ENCODE data around the gene SCAF8. TPM values are rescaled to one million over a fixed set of nuclear protein-coding genes. Genes with fewer than 3 reads are reported as not detected.

SCAF8 gene
- total and polyA plus RNA-seq, 7 experiments from 2014 or later: 12.4 to 69.2 (median 49.1) TPM

DNA sequence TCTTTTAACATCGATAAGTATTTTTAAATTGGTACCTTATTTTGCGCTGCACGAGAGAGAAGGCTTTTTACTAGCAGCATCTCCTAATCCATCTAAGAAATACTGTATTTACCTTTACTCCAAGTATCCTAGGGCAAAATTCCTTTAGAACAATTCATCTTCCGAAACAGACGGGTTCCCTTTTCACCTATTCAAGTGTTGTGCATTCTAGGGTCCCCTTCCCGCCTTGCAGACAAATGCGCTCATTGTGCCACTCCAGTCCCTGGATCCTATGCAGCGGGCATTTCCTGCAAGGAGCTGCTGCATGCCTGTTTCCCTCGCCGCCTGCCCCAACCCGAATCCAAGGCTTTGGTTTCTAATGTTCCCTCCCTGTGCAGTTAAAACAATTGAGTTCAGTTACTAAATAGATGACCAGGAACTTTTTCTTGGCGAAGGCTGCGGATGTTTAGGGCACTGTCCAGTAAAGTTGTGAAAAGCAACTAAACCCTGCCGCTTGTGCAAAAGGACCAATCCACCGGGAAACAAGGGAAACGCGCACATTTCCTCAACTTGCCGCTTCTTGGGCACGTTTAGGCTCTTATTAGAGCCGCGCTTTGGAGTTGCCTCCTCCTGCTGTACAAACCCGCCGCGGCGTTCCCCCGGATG, 556 bp upstream of the SCAF8 start:
- CTCF ChIA-PET: interaction anchor here (1.3 kb wide), 1 partner anchor 52 kb away, joined by 3 read pairs; no protein-coding TSS in a partner anchor

DNA sequence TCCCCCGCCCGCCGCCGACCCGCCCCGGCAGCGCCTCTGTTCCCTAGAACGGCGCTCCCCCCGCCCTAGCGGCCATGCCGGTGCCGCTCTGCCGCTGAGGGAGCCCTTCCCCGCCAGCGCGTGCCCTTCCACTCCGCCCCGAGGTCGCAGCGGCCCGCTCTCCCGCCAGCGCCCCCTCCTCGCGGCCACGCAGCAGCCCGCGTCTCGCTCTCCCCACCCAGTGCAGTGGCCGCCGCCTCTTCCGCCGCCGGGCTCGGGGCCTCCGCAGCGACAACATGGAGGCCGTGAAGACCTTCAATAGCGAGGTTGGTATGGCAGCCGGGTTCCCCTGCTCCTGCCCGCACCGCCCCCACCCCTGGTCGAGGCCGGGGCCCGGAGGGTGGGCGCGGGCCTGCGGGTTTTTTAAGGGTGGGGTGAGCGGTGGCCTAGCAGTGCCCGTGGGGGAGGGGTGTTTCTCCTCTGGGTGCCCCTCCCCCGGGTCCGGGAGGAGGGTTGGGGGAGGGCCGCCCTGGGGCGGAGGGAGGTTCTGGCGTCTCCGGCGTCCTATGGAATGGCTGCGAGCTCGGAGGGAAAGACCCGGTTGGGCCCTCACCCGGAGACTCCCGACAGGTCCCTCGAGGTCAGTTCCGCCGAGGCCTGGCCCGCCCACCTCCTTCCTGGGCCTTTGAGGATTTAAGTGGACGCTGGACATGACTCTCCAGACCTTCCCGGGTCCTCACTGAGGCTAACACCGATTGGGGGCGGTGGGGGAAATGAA, 588 bp downstream of the SCAF8 start:
- ChIA-PET POLR2A (interaction anchor here (0.6 to 1.4 kb wide), 11 partner anchors 9 to 581 kb away, joined by 3 to 8 read pairs (median 3); partner anchors contain the start of gene TFB1M), CTCF (interaction anchor here (0.6 to 1.0 kb wide), 3 partner anchors 15 to 456 kb away, joined by 3 read pairs; no protein-coding TSS in a partner anchor)
- Histone ChIP-seq H3K36me3 (ENCODE audit: control insufficient read depth in 2 of 3, insufficient read depth in 3 of 3, low read length in 3 of 3) (peaks cover 0 to 4% (median 0%) of the 10 kb centered on the region in 3 experiments), H3K27ac (ENCODE audit: low read depth, low read length) (peak overlapping the region; percentile 93), H3K27me3 (ENCODE audit: control insufficient read depth in 2 of 2, insufficient read depth in 2 of 2, low read length in 2 of 2) (no peaks in the 10 kb centered on the region), H3K4me3 (ENCODE audit: low read length) (peak overlapping the region; percentile 81), H3K4me1 (ENCODE audit: control insufficient read depth in 2 of 2, insufficient read depth in 2 of 2, low read length in 2 of 2) (peaks cover 29 to 41% of the 10 kb centered on the region in 2 donors), H3K9me3 (ENCODE audit: control insufficient read depth in 2 of 3, low read length in 3 of 3) (no peaks in the 10 kb centered on the region)
- Mint-ChIP-seq H3K9me3 (peaks cover 0 to 2% (median 0%) of the 10 kb centered on the region in 11 donors), H3K27ac (peak overlapping the region; percentile 85 to 99 (median 92)), H3K36me3 (peaks cover 0 to 13% (median 9%) of the 10 kb centered on the region in 5 donors), H3K27me3 (no peaks in the 10 kb centered on the region), H3K4me1 (peaks cover 27 to 56% (median 51%) of the 10 kb centered on the region in 7 donors), H3K4me3 (peak overlapping the region; percentile 88 to 98 (median 92))
- DNase-seq: peak; percentile 84 to 94 (median 90)
- ATAC-seq: peak; percentile 83
- intact Hi-C loops (cut with micrococcal nuclease): loop anchor here (1.0 to 5.0 kb wide), 17 partner anchors 8 to 1953 kb away; partner anchors contain the start of genes FBXO5 (in 2 of the 2), MTRF1L (in 2 of the 2) and TFB1M (in 2 of the 2)

More for the DNA sequence above, 556 bp upstream of the SCAF8 start:
- Histone ChIP-seq H3K4me1 (ENCODE audit: control insufficient read depth in 2 of 2, insufficient read depth in 2 of 2, low read length in 2 of 2) (peaks cover 22 to 32% of the 10 kb centered on the region in 2 donors), H3K27me3 (ENCODE audit: control insufficient read depth in 2 of 2, insufficient read depth in 2 of 2, low read length in 2 of 2) (no peaks in the 10 kb centered on the region), H3K27ac (ENCODE audit: low read depth, low read length) (peak overlapping the region; percentile 93), H3K9me3 (ENCODE audit: control insufficient read depth in 2 of 3, low read length in 3 of 3) (no peaks in the 10 kb centered on the region), H3K36me3 (ENCODE audit: control insufficient read depth in 2 of 3, insufficient read depth in 3 of 3, low read length in 3 of 3) (peaks cover 0 to 4% (median 0%) of the 10 kb centered on the region in 3 experiments), H3K4me3 (ENCODE audit: low read length) (peak overlapping the region; percentile 81)
- Mint-ChIP-seq H3K36me3 (peaks cover 0 to 10% (median 5%) of the 10 kb centered on the region in 5 donors), H3K4me3 (peak overlapping the region; percentile 84 to 95 (median 90)), H3K27ac (peak overlapping the region; percentile 80 to 96 (median 92)), H3K27me3 (no peaks in the 10 kb centered on the region), H3K4me1 (peaks cover 17 to 45% (median 39%) of the 10 kb centered on the region in 7 donors), H3K9me3 (peaks cover 0 to 2% (median 0%) of the 10 kb centered on the region in 11 donors)
- ATAC-seq: no peak
- DNase-seq: no peak
- intact Hi-C loops (cut with micrococcal nuclease): loop anchor here (1.0 to 5.0 kb wide), 15 partner anchors 14 to 1954 kb away; partner anchors contain the start of genes FBXO5 (in 2 of the 2), MTRF1L (in 2 of the 2) and TFB1M (in 2 of the 2)
- POLR2A ChIA-PET: interaction anchor here (0.5 to 1.0 kb wide), 2 partner anchors 46 to 73 kb away, joined by 4 to 5 read pairs; no protein-coding TSS in a partner anchor

DNA sequence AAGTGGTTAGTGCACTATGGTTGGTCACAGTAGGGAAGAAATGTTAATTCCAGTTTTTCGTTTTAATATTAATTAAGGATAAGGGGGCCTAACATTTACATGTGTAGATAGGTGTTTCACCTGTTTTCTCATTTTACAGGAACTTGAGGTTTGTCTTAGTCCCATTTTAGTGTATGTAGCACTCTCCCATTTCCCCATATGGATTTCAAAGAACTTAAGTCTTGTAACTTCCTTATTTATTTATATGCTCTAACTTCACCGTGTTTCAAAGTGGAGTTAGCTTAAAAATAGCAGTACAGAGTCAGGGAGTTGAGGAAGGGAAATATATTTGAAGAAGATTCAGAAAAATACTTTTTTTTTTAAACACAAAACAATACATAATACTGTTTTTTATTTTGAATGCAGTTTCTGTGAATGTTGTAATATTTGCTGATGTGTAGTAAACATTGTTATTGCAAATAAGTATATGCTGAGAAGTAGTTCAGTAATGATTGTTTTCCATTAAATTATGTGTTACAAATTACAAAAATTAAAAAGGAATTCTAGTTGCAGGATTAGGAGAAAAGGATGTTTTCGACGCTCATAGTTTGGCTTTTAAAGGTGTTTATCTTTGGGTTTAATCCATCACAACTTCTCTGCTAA, 3.5 kb downstream of the SCAF8 start:
- intact Hi-C loops (cut with micrococcal nuclease): no loop called here
- H3K4me3 Mint-ChIP-seq: peak overlapping the region in 9 of 10 donors; percentile 47 to 95 (median 69)

GRCh38 chr6:154737424-154737823, 4.2 kb downstream of the SCAF8 start:
- H3K27ac ChIP-seq (ENCODE audit: low read depth, low read length): no peak overlapping the region
- POLR2A ChIA-PET: interaction anchor here (0.6 kb wide), 1 partner anchor 50 kb away, joined by 3 read pairs; no protein-coding TSS in a partner anchor
- peaks cover 0 to 2% (median 0%) of the 10 kb centered on the region in 11 donors for H3K9me3 Mint-ChIP-seq
- H3K4me3 Mint-ChIP-seq: peak overlapping the region in 6 of 10 donors; percentile 21 to 92 (median 55)
- H3K27me3 ChIP-seq (ENCODE audit: control insufficient read depth in 2 of 2, insufficient read depth in 2 of 2, low read length in 2 of 2): no peaks in the 10 kb centered on the region
- no peaks in the 10 kb centered on the region for H3K9me3 ChIP-seq (ENCODE audit: control insufficient read depth in 2 of 3, low read length in 3 of 3)
- H3K36me3 Mint-ChIP-seq: peaks cover 0 to 25% (median 9%) of the 10 kb centered on the region in 5 donors
- no peak for ATAC-seq
- H3K4me1 Mint-ChIP-seq: peaks cover 42 to 84% (median 74%) of the 10 kb centered on the region in 7 donors
- intact Hi-C loops (cut with micrococcal nuclease): no loop called here
- DNase-seq: no peak
- H3K27ac Mint-ChIP-seq: peak overlapping the region in 1 of 9 donors; percentile 45
- H3K36me3 ChIP-seq (ENCODE audit: control insufficient read depth in 2 of 3, insufficient read depth in 3 of 3, low read length in 3 of 3): peaks cover 0 to 5% (median 4%) of the 10 kb centered on the region in 3 experiments
- H3K4me3 ChIP-seq (ENCODE audit: low read length): no peak overlapping the region
- CTCF ChIA-PET: no interaction called here
- no peaks in the 10 kb centered on the region for H3K27me3 Mint-ChIP-seq
- peaks cover 26 to 40% of the 10 kb centered on the region in 2 donors for H3K4me1 ChIP-seq (ENCODE audit: control insufficient read depth in 2 of 2, insufficient read depth in 2 of 2, low read length in 2 of 2)

More for the DNA sequence above, 3.5 kb downstream of the SCAF8 start:
- POLR2A ChIA-PET: no interaction called here
- no peaks in the 10 kb centered on the region for H3K9me3 ChIP-seq (ENCODE audit: control insufficient read depth in 2 of 3, low read length in 3 of 3)
- H3K27ac Mint-ChIP-seq: peak overlapping the region in 7 of 9 donors; percentile 2 to 60 (median 45)
- H3K4me3 ChIP-seq (ENCODE audit: low read length): no peak overlapping the region
- peaks cover 0 to 21% (median 9%) of the 10 kb centered on the region in 5 donors for H3K36me3 Mint-ChIP-seq
- peaks cover 29 to 41% of the 10 kb centered on the region in 2 donors for H3K4me1 ChIP-seq (ENCODE audit: control insufficient read depth in 2 of 2, insufficient read depth in 2 of 2, low read length in 2 of 2)
- CTCF ChIA-PET: no interaction called here
- peaks cover 0 to 5% (median 4%) of the 10 kb centered on the region in 3 experiments for H3K36me3 ChIP-seq (ENCODE audit: control insufficient read depth in 2 of 3, insufficient read depth in 3 of 3, low read length in 3 of 3)
- peaks cover 0 to 2% (median 0%) of the 10 kb centered on the region in 11 donors for H3K9me3 Mint-ChIP-seq
- no peaks in the 10 kb centered on the region for H3K27me3 ChIP-seq (ENCODE audit: control insufficient read depth in 2 of 2, insufficient read depth in 2 of 2, low read length in 2 of 2)
- no peak for DNase-seq
- H3K27me3 Mint-ChIP-seq: no peaks in the 10 kb centered on the region
- no peak overlapping the region for H3K27ac ChIP-seq (ENCODE audit: low read depth, low read length)
- ATAC-seq: no peak
- H3K4me1 Mint-ChIP-seq: peaks cover 44 to 83% (median 74%) of the 10 kb centered on the region in 7 donors

DNA sequence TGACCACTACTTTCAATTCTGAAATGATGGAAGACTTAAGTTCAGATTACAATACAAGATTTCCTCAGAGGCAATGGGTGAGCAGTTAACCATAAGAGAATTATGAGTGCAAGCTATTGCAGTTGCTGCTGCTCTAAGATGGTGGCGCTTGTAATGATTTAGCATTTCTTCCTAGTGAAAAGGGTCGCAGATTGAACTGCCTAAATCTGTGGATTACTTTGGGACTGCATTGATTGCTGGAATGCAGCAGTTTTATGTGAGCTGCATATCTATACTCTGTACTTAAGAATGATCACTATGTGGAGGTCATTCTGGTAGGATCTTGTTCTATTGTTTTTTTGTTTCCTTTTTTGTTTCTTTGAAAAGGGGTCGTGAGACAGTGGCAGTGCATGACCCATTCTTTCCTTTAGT, 5.3 kb downstream of the SCAF8 start:
- H3K27me3 ChIP-seq (ENCODE audit: control insufficient read depth in 2 of 2, insufficient read depth in 2 of 2, low read length in 2 of 2): no peaks in the 10 kb centered on the region
- H3K4me3 Mint-ChIP-seq: peak overlapping the region in 8 of 10 donors; percentile 5 to 92 (median 48)
- peaks cover 37 to 87% (median 76%) of the 10 kb centered on the region in 7 donors for H3K4me1 Mint-ChIP-seq
- peaks cover 0 to 5% (median 4%) of the 10 kb centered on the region in 3 experiments for H3K36me3 ChIP-seq (ENCODE audit: control insufficient read depth in 2 of 3, insufficient read depth in 3 of 3, low read length in 3 of 3)
- H3K27me3 Mint-ChIP-seq: no peaks in the 10 kb centered on the region
- H3K4me1 ChIP-seq (ENCODE audit: control insufficient read depth in 2 of 2, insufficient read depth in 2 of 2, low read length in 2 of 2): peaks cover 22 to 35% of the 10 kb centered on the region in 2 donors
- no peak overlapping the region for H3K27ac ChIP-seq (ENCODE audit: low read depth, low read length)
- H3K27ac Mint-ChIP-seq: peak overlapping the region in 3 of 9 donors; percentile 19 to 41 (median 22)
- DNase-seq (no peak), ATAC-seq (no peak)
- ChIA-PET POLR2A (no interaction called here), CTCF (no interaction called here)
- no peak overlapping the region for H3K4me3 ChIP-seq (ENCODE audit: low read length)
- no peaks in the 10 kb centered on the region for H3K9me3 ChIP-seq (ENCODE audit: control insufficient read depth in 2 of 3, low read length in 3 of 3)
- H3K9me3 Mint-ChIP-seq: peaks cover 0 to 2% (median 0%) of the 10 kb centered on the region in 11 donors
- intact Hi-C loops (cut with micrococcal nuclease): loop anchor here in 1 of 2 donors (2.0 kb wide), 1 partner anchor 16 kb away; no protein-coding TSS in a partner anchor
- H3K36me3 Mint-ChIP-seq: peaks cover 0 to 31% (median 14%) of the 10 kb centered on the region in 5 donors

All from naive thymus-derived CD4-positive, alpha-beta T cell (primary cell).